ENCODE data around the gene ZBTB7A. TPM values are rescaled to one million over a fixed set of nuclear protein-coding genes. Genes with fewer than 3 reads are reported as not detected.

The ZBTB7A gene
- total and polyA plus RNA-seq, 10 of the 15 experiments (the other 5 are each of a cell fraction or from before 2014, with no cell fraction given), result 0.26 to 42.4 (median 4.5) TPM

- TF ChIP-seq, protein P1, sequence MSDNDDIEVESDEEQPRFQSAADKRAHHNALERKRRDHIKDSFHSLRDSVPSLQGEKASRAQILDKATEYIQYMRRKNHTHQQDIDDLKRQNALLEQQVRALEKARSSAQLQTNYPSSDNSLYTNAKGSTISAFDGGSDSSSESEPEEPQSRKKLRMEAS (IDR thresholded peaks at IDR 0.05; ENCODE audit: low read depth, low read length), result no peak
- no peak for TF ChIP-seq MTA2 (IDR thresholded peaks at IDR 0.05; ENCODE audit: low read depth)
- TF ChIP-seq ZNF217 (IDR thresholded peaks at IDR 0.05), result no peak
- peak; percentile 47; the same call in 1 of the 2 replicates for TF ChIP-seq POLR2A (IDR thresholded peaks at IDR 0.05; ENCODE audit: low read depth, low read length)
- no peak for TF ChIP-seq JUNB (IDR thresholded peaks at IDR 0.05)
- TF ChIP-seq BACH1 (IDR thresholded peaks at IDR 0.05; ENCODE audit: borderline replicate concordance), result no peak
- TF ChIP-seq, protein P2, sequence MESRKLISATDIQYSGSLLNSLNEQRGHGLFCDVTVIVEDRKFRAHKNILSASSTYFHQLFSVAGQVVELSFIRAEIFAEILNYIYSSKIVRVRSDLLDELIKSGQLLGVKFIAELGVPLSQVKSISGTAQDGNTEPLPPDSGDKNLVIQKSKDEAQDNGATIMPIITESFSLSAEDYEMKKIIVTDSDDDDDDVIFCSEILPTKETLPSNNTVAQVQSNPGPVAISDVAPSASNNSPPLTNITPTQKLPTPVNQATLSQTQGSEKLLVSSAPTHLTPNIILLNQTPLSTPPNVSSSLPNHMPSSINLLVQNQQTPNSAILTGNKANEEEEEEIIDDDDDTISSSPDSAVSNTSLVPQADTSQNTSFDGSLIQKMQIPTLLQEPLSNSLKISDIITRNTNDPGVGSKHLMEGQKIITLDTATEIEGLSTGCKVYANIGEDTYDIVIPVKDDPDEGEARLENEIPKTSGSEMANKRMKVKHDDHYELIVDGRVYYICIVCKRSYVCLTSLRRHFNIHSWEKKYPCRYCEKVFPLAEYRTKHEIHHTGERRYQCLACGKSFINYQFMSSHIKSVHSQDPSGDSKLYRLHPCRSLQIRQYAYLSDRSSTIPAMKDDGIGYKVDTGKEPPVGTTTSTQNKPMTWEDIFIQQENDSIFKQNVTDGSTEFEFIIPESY (IDR thresholded peaks at IDR 0.05), result no peak
- TF ChIP-seq NFXL1 (IDR thresholded peaks at IDR 0.05; ENCODE audit: borderline replicate concordance), result no peak
- no peak for TF ChIP-seq IRF4 (IDR thresholded peaks at IDR 0.05; ENCODE audit: low read depth, low read length)
- TF ChIP-seq PAX5 (IDR thresholded peaks at IDR 0.05; ENCODE audit: borderline replicate concordance, low read depth, low read length), result no peak
- TF ChIP-seq PAX8 (IDR thresholded peaks at IDR 0.05), result no peak
- no peak for TF ChIP-seq MYC (IDR thresholded peaks at IDR 0.05; ENCODE audit: insufficient read depth, insufficient read length, insufficient replicate concordance, low read length, severe bottlenecking)
- TF ChIP-seq, protein P3, sequence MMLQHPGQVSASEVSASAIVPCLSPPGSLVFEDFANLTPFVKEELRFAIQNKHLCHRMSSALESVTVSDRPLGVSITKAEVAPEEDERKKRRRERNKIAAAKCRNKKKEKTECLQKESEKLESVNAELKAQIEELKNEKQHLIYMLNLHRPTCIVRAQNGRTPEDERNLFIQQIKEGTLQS (IDR thresholded peaks at IDR 0.05; ENCODE audit: borderline replicate concordance, extremely low read depth, low read depth, low read length), result no peak
- TF ChIP-seq ELK1 (IDR thresholded peaks at IDR 0.05; ENCODE audit: low read depth, low read length), result no peak
- no peak for TF ChIP-seq YBX1 (IDR thresholded peaks at IDR 0.05)
- TF ChIP-seq ZNF207 (IDR thresholded peaks at IDR 0.05; ENCODE audit: borderline replicate concordance), result no peak
- no peak for TF ChIP-seq MEF2A (IDR thresholded peaks at IDR 0.05; ENCODE audit: insufficient read depth, low read depth, low read length)
- no peak for TF ChIP-seq TARDBP (IDR thresholded peaks at IDR 0.05; ENCODE audit: borderline replicate concordance)
- peak; percentile 42; the same call in 1 of the 2 replicates for TF ChIP-seq RUNX3 (IDR thresholded peaks at IDR 0.05; ENCODE audit: low read length)
- TF ChIP-seq PML (IDR thresholded peaks at IDR 0.05; ENCODE audit: low read length), result no peak
- TF ChIP-seq BCL3 (IDR thresholded peaks at IDR 0.05; ENCODE audit: borderline replicate concordance, insufficient read depth, low read depth, low read length, poor library complexity, severe bottlenecking), result no peak
- no peak for TF ChIP-seq HCFC1 (IDR thresholded peaks at IDR 0.05; ENCODE audit: low read length)
- TF ChIP-seq RAD21 (IDR thresholded peaks at IDR 0.05; ENCODE audit: insufficient read depth, low read depth, low read length), result no peak
- TF ChIP-seq TAF1 (IDR thresholded peaks at IDR 0.05; ENCODE audit: borderline replicate concordance, low read depth, low read length), result peak; percentile 51; the same call in 1 of the 2 replicates
- TF ChIP-seq SP1 (IDR thresholded peaks at IDR 0.05; ENCODE audit: low read depth, low read length), result peak; percentile 28
- no peak for TF ChIP-seq JUND (IDR thresholded peaks at IDR 0.05; ENCODE audit: low read depth, low read length)
These were observed 11.3 kb upstream of the ZBTB7A start (continued) for GRCh38 chr19:4077800-4078684.

Measured in GM12878 (cell line).